HCT116 (cell line): ENCODE measurements around the gene TCEANC. TPM values are rescaled to one million over a fixed set of nuclear protein-coding genes. Genes with fewer than 3 reads are reported as not detected.

Experiments used
- ATAC-seq: fragments of 200-7000 bp; cut with Tn5 transposase; 2 replicates; pipeline ENCODE4 v1.9.1; 2020; ENCODE audit warnings: mild to moderate bottlenecking, moderate library complexity
- BruUV-seq: library from RNA; stranded (reverse); fragments of 400-500 nt; replicated peaks from 2 replicates; lab custom pipeline; 2021; lab: Mats Ljungman, UMichigan
- CTCF ChIA-PET: fragments of 300-600 bp; sonication (Branson Sonifier 250); formaldehyde crosslinking; loops from one replicate; lab custom pipeline; 2021; ENCODE audit warnings: antibody characterized with exemption; lab: Charles Lee
- POLR2A ChIA-PET: fragments of 300-600, 350-600 bp; sonication (Branson Sonifier 250); formaldehyde crosslinking; loops from one replicate; lab custom pipeline; 2021; ENCODE audit warnings: antibody characterized with exemption; lab: Charles Lee
- RAD21 ChIA-PET, 2 experiments: fragments of 300-600 bp; sonication (Branson Sonifier 250); formaldehyde crosslinking; loops; one replicate each; lab custom pipeline; 2023; ENCODE audit warnings: low total read pairs in 2 of 2; ENCODE audit not compliant: uncharacterized antibody in 2 of 2, unreplicated experiment in 2 of 2, low non-redundant PET in 1 of 2; lab: Charles Lee
- DNase-seq: peaks from one replicate; pipeline ENCODE4 v3.0.0-alpha.2; 2010; ENCODE audit warnings: low read depth, low spot score
- H2AFZ ChIP-seq: fragments of 200-600 bp; shearing (Covaris generic), sonication (generic); 2 replicates; pipeline ENCODE4 v1.6.1; 2017; ENCODE audit warnings: low read depth, mixed run types, mixed read lengths, antibody characterized with exemption, low read length; ENCODE audit not compliant: poor library complexity, severe bottlenecking
- H3K27ac ChIP-seq: 2 replicates; pipeline ENCODE4 v1.5.1; 2012; ENCODE audit warnings: low read depth, low read length
- H3K27me3 ChIP-seq: fragments of 200-600 bp; sonication (generic); 2 replicates; pipeline ENCODE4 v1.6.1; 2016; ENCODE audit warnings: mixed run types, low read length, mixed read lengths; ENCODE audit not compliant: insufficient read depth
- H3K36me3 ChIP-seq, 2 experiments: fragments of 200-500 bp in 1 of 2; fragments of 200-600 bp in 1 of 2; sonication (Bioruptor generic) in 1 of 2; sonication (generic) in 1 of 2; 2 replicates each; pipeline versions ENCODE4 v1.5.1 to v1.6.1; 2014 to 2016; ENCODE audit warnings: low read length in 2 of 2, inconsistent platforms in 1 of 2, mixed read lengths in 1 of 2, mixed run types in 1 of 2; ENCODE audit not compliant: insufficient read depth in 2 of 2, control insufficient read depth in 1 of 2
- H3K4me1 ChIP-seq, 2 experiments: fragments of 200-600 bp in 1 of 2; sonication (generic) in 1 of 2; 2 replicates each; pipeline versions ENCODE4 v1.5.1 to v1.6.1; 2012 to 2017; ENCODE audit warnings: low read length in 2 of 2, inconsistent platforms in 1 of 2, mild to moderate bottlenecking in 1 of 2, mixed read lengths in 1 of 2, mixed run types in 1 of 2, moderate library complexity in 1 of 2; ENCODE audit not compliant: insufficient read depth in 2 of 2, control insufficient read depth in 1 of 2
- H3K4me2 ChIP-seq: fragments of 200-600 bp; sonication (generic); 2 replicates; pipeline ENCODE4 v1.6.1; 2017; ENCODE audit warnings: mixed run types, low read length, mixed read lengths
- H3K4me3 ChIP-seq, 2 experiments: fragments of 200-600 bp in 1 of 2; sonication (generic) in 1 of 2; replicated peaks in 1 of 2; 2 replicates each; pipeline ENCODE4 v1.5.1; 2011 to 2016; ENCODE audit warnings: low read length in 2 of 2, control low read depth in 1 of 2, low read depth in 1 of 2, mild to moderate bottlenecking in 1 of 2, mixed read lengths in 1 of 2, mixed run types in 1 of 2
- H3K79me2 ChIP-seq: fragments of 200-600 bp; sonication (generic); 2 replicates; pipeline ENCODE4 v1.6.1; 2017; ENCODE audit warnings: mild to moderate bottlenecking, mixed run types, low read length, moderate library complexity, mixed read lengths; ENCODE audit not compliant: insufficient read depth
- H3K9ac ChIP-seq: fragments of 200-600 bp; sonication (generic); 2 replicates; pipeline ENCODE4 v1.6.1; 2016; ENCODE audit warnings: low read length, mixed read lengths
- H3K9me2 ChIP-seq: fragments of 200-600 bp; sonication (generic), shearing (Covaris generic); 2 replicates; pipeline ENCODE4 v1.6.1; 2017; ENCODE audit warnings: mixed run types, mild to moderate bottlenecking, moderate library complexity; ENCODE audit not compliant: insufficient read depth
- H3K9me3 ChIP-seq, 2 experiments: fragments of 200-500 bp in 1 of 2; fragments of 200-600 bp in 1 of 2; sonication (Bioruptor generic) in 1 of 2; sonication (generic) in 1 of 2; 2 replicates each; pipeline ENCODE4 v1.6.1; 2014 to 2017; ENCODE audit warnings: low read length in 2 of 2, mixed read lengths in 2 of 2, inconsistent platforms in 1 of 2, low read depth in 1 of 2, mild to moderate bottlenecking in 1 of 2, mixed run types in 1 of 2, moderate library complexity in 1 of 2; ENCODE audit not compliant: control insufficient read depth in 1 of 2, insufficient read depth in 1 of 2
- H4K20me1 ChIP-seq: fragments of 200-600 bp; sonication (generic), shearing (Covaris generic); 2 replicates; pipeline ENCODE4 v1.6.1; 2017; ENCODE audit warnings: mixed run types, mild to moderate bottlenecking, moderate library complexity; ENCODE audit not compliant: insufficient read depth
- CEBPB ChIP-seq: IDR thresholded peaks from 2 replicates; pipeline ENCODE4 v1.6.1; 2012; ENCODE audit warnings: low read depth
- CTCF ChIP-seq, 3 experiments: fragments of 200-600 bp in 1 of 3; sonication (generic) in 1 of 3; IDR thresholded peaks in 2 of 3; conservative IDR thresholded peaks in 1 of 3; 2 replicates each; pipeline ENCODE4 v1.5.1; 2012 to 2017; ENCODE audit warnings: low read depth in 2 of 3, low read length in 2 of 3, antibody characterized with exemption in 1 of 3, borderline replicate concordance in 1 of 3, control low read depth in 1 of 3, mild to moderate bottlenecking in 1 of 3, mixed read lengths in 1 of 3, mixed run types in 1 of 3, moderate library complexity in 1 of 3; ENCODE audit not compliant: insufficient read depth in 1 of 3
- ELF1 ChIP-seq: IDR thresholded peaks from 2 replicates; pipeline ENCODE4 v1.6.1; 2012; ENCODE audit warnings: low read depth, borderline replicate concordance
- EZH2 ChIP-seq: fragments of 200-600 bp; sonication (generic); IDR thresholded peaks from 2 replicates; pipeline ENCODE4 v1.6.1; 2017; ENCODE audit warnings: antibody characterized with exemption, mixed run types
- JUND ChIP-seq: IDR thresholded peaks from 2 replicates; pipeline ENCODE4 v1.6.1; 2012
- SP1 ChIP-seq: IDR thresholded peaks from 2 replicates; pipeline ENCODE4 v1.6.1; 2012; ENCODE audit warnings: low read depth
- SRF ChIP-seq: IDR thresholded peaks from 2 replicates; pipeline ENCODE4 v1.6.1; 2012; ENCODE audit warnings: low read depth
- TCF7L2 ChIP-seq: IDR thresholded peaks from 2 replicates; pipeline ENCODE4 v1.7.0; 2011; ENCODE audit warnings: borderline replicate concordance, inconsistent platforms; ENCODE audit not compliant: insufficient read depth, insufficient read length; ENCODE audit errors: extremely low read depth
- YY1 ChIP-seq: IDR thresholded peaks from 2 replicates; pipeline ENCODE4 v1.6.1; 2011; ENCODE audit warnings: low read length, low read depth, moderate library complexity, mild to moderate bottlenecking; ENCODE audit not compliant: insufficient replicate concordance; ENCODE audit errors: extremely low read depth
- intact Hi-C: fragments of 100-400 bp; cut with micrococcal nuclease; formaldehyde crosslinking; loops from 2 replicates; pipeline ENCODE4 v1.10.0; 2022
- total RNA-seq: library from RNA; stranded (reverse); gene quantifications from one replicate; pipeline ENCODE4 v1.2.1, GENCODE V29; 2021; ENCODE audit not compliant: unreplicated experiment

Gene TCEANC
- total RNA-seq, 1 experiment from 2014 or later, result 1.2 TPM

- Histone ChIP-seq H3K4me2 (no peak overlapping the region), H3K36me3 (no peaks in the 10 kb centered on the region), H3K79me2 (no peaks in the 10 kb centered on the region), H3K4me1 (no peaks in the 10 kb centered on the region), H3K27me3 (no peaks in the 10 kb centered on the region), H2AFZ (no peak overlapping the region), H3K27ac (no peak overlapping the region), H4K20me1 (no peaks in the 10 kb centered on the region), H3K9ac (no peak overlapping the region), H3K4me3 (no peak overlapping the region), H3K9me3 (no peaks in the 10 kb centered on the region), H3K9me2 (no peaks in the 10 kb centered on the region)
- ChIA-PET RAD21 (no interaction called here), CTCF (no interaction called here), POLR2A (no interaction called here)
- ATAC-seq, result no peak
- intact Hi-C loops, result no loop called here
- DNase-seq, result no peak
- TF ChIP-seq JUND, result no peak
- no peak for TF ChIP-seq SP1
- TF ChIP-seq CTCF (IDR thresholded peaks at IDR 0.05 in 2 of 3, conservative IDR thresholded peaks at IDR 0.05 in 1 of 3; ENCODE audit: borderline replicate concordance in 1 of 3, insufficient read depth in 1 of 3, low read depth in 2 of 3, low read length in 2 of 3), result no peak
- no peak for TF ChIP-seq TCF7L2
- no peak for TF ChIP-seq CEBPB
- no peak for TF ChIP-seq SRF
- TF ChIP-seq YY1, result no peak
- TF ChIP-seq EZH2, result no peak
- no peak for TF ChIP-seq ELF1
- BruUV-seq, result no TSS peak
These were observed 30.5 kb upstream of the TCEANC start for GRCh38 chrX:13622401-13622964.
